ENCODE measurements around the gene TEAD3. TPM values are rescaled to one million over a fixed set of nuclear protein-coding genes. Genes with fewer than 3 reads are reported as not detected.

The TEAD3 gene
- total and polyA plus RNA-seq, 10 of the 15 experiments (the other 5 are each of a cell fraction or from before 2014, with no cell fraction given): 0.02 to 0.28 (median 0.18) TPM; not detected in 5

DNA sequence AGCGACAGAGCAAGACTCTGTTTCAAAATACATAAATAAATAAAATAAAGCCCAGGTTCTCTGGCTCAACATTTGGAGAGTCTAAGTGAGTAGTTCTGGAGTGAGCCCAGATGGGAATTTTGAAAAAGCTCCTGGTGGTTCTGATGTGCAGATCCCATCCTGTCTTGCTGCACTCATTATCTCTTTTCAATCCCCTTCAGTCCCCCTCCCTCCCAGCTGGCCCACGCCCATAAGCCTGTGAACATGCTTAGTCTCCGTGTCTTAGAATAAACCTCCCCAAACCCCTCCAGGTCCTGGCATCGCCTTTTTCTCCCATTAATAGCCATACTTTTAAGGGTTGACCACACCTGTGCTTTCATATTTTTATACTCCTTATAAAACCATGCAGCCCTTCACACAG lies 35.2 kb upstream of the TEAD3 start:
- H3K4me1 ChIP-seq (ENCODE audit: control insufficient read depth, insufficient read depth, low read length): no peaks in the 10 kb centered on the region
- in situ Hi-C loops (cut with MboI): no loop called here
- SMC1A ChIA-PET (ENCODE audit: uncharacterized antibody, unreplicated experiment): interaction anchor here (0.9 kb wide), 1 partner anchor 10 kb away, joined by 4 read pairs; no protein-coding TSS in a partner anchor
- POLR2A ChIA-PET: interaction anchor here (0.5 kb wide), 1 partner anchor 191 kb away, joined by 7 read pairs; no protein-coding TSS in a partner anchor
- BruUV-seq (replicated peaks): no TSS peak
- no peak overlapping the region for H2AFZ ChIP-seq (ENCODE audit: control insufficient read depth, low read depth, low read length)
- no peak overlapping the region for H3K4me3 ChIP-seq
- H3K36me3 ChIP-seq (ENCODE audit: control insufficient read depth in 2 of 2, insufficient read depth in 2 of 2, low read length in 1 of 2): no peaks in the 10 kb centered on the region
- RAD21 ChIA-PET (ENCODE audit: unreplicated experiment): interaction anchor here (1.0 kb wide), 1 partner anchor 208 kb away, joined by 3 read pairs; no protein-coding TSS in a partner anchor
- no peak for DNase-seq (ENCODE audit: low read depth, low spot score)
- WGBS (ENCODE audit: insufficient coverage, insufficient replicate concordance, low lambda C conversion rate, missing lambda C conversion rate): 71% methylated on average over 4 of the region's 4 CpGs
- no peaks in the 10 kb centered on the region for H3K27me3 ChIP-seq (replicated peaks in 1 of 2; ENCODE audit: control insufficient read depth in 2 of 2, insufficient read depth in 2 of 2, low read length in 1 of 2)
- FAIRE-seq: no peak
- CTCF ChIA-PET: interaction anchor here (1.6 to 2.0 kb wide), 2 partner anchors 9 to 204 kb away, joined by 6 to 9 read pairs; no protein-coding TSS in a partner anchor
- no peaks in the 10 kb centered on the region for H3K9me3 ChIP-seq (replicated peaks; ENCODE audit: control insufficient read depth, insufficient read depth, low read length)
- TF ChIP-seq, protein P1, sequence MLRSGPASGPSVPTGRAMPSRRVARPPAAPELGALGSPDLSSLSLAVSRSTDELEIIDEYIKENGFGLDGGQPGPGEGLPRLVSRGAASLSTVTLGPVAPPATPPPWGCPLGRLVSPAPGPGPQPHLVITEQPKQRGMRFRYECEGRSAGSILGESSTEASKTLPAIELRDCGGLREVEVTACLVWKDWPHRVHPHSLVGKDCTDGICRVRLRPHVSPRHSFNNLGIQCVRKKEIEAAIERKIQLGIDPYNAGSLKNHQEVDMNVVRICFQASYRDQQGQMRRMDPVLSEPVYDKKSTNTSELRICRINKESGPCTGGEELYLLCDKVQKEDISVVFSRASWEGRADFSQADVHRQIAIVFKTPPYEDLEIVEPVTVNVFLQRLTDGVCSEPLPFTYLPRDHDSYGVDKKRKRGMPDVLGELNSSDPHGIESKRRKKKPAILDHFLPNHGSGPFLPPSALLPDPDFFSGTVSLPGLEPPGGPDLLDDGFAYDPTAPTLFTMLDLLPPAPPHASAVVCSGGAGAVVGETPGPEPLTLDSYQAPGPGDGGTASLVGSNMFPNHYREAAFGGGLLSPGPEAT (IDR thresholded peaks at IDR 0.05; ENCODE audit: low read depth): no peak
- TF ChIP-seq ZNF24 (IDR thresholded peaks at IDR 0.05): no peak
- TF ChIP-seq, protein P2, sequence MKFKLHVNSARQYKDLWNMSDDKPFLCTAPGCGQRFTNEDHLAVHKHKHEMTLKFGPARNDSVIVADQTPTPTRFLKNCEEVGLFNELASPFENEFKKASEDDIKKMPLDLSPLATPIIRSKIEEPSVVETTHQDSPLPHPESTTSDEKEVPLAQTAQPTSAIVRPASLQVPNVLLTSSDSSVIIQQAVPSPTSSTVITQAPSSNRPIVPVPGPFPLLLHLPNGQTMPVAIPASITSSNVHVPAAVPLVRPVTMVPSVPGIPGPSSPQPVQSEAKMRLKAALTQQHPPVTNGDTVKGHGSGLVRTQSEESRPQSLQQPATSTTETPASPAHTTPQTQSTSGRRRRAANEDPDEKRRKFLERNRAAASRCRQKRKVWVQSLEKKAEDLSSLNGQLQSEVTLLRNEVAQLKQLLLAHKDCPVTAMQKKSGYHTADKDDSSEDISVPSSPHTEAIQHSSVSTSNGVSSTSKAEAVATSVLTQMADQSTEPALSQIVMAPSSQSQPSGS (IDR thresholded peaks at IDR 0.05; ENCODE audit: low read length): no peak
- TF ChIP-seq SMARCA5 (IDR thresholded peaks at IDR 0.05): no peak
- TF ChIP-seq, protein P3, sequence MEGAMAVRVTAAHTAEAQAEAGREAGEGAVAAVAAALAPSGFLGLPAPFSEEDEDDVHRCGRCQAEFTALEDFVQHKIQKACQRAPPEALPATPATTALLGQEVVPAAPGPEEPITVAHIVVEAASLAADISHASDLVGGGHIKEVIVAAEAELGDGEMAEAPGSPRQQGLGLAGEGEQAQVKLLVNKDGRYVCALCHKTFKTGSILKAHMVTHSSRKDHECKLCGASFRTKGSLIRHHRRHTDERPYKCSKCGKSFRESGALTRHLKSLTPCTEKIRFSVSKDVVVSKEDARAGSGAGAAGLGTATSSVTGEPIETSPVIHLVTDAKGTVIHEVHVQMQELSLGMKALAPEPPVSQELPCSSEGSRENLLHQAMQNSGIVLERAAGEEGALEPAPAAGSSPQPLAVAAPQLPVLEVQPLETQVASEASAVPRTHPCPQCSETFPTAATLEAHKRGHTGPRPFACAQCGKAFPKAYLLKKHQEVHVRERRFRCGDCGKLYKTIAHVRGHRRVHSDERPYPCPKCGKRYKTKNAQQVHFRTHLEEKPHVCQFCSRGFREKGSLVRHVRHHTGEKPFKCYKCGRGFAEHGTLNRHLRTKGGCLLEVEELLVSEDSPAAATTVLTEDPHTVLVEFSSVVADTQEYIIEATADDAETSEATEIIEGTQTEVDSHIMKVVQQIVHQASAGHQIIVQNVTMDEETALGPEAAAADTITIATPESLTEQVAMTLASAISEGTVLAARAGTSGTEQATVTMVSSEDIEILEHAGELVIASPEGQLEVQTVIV (IDR thresholded peaks at IDR 0.05; ENCODE audit: borderline replicate concordance, partially characterized antibody): no peak
- TF ChIP-seq EP300 (IDR thresholded peaks at IDR 0.05; ENCODE audit: borderline replicate concordance in 1 of 2, control insufficient read depth in 1 of 2, low read depth in 2 of 2, low read length in 2 of 2): no peak
- TF ChIP-seq BACH1 (IDR thresholded peaks at IDR 0.05; ENCODE audit: borderline replicate concordance): no peak
- no peak for TF ChIP-seq NFIC (IDR thresholded peaks at IDR 0.05; ENCODE audit: low read depth, low read length)
- TF ChIP-seq MTA3 (IDR thresholded peaks at IDR 0.05; ENCODE audit: borderline replicate concordance, low read length): no peak
- no peak for TF ChIP-seq TAF1 (IDR thresholded peaks at IDR 0.05; ENCODE audit: borderline replicate concordance, low read depth, low read length)
- no peak for TF ChIP-seq RAD21 (IDR thresholded peaks at IDR 0.05; ENCODE audit: insufficient read depth, low read depth, low read length)
- TF ChIP-seq ASH2L (IDR thresholded peaks at IDR 0.05; ENCODE audit: borderline replicate concordance, low read depth): no peak
- H3K4me2 ChIP-seq (ENCODE audit: control insufficient read depth, insufficient read depth): no peak overlapping the region
- no peak overlapping the region for H3K27ac ChIP-seq (ENCODE audit: control insufficient read depth, insufficient read depth)
- intact Hi-C loops (cut with micrococcal nuclease; ENCODE audit: unreplicated experiment): no loop called here
- no peak overlapping the region for H3K9ac ChIP-seq (ENCODE audit: control insufficient read depth, insufficient read depth, low read length)
- ATAC-seq: no peak
- no peaks in the 10 kb centered on the region for H3K79me2 ChIP-seq (ENCODE audit: control insufficient read depth, insufficient read depth, low read length)
- no peaks in the 10 kb centered on the region for H4K20me1 ChIP-seq (ENCODE audit: control insufficient read depth, insufficient read depth)

All from GM12878 (cell line).